SK-N-SH treated with all-trans-retinoic acid at 6 μM for 48 hours (cell line): ENCODE measurements around the gene NTSR1.

Experiments used
- ATAC-seq: fragments of 200-7000 bp; cut with Tn5 transposase; 3 replicates; pipeline ENCODE4 v1.9.1; 2020; ENCODE audit warnings: mild to moderate bottlenecking, moderate library complexity
- ARNTL ChIP-seq: fragments of 450-650 bp; formaldehyde crosslinking; IDR thresholded peaks from 2 replicates; pipeline ENCODE4 v1.5.0; 2020; ENCODE audit warnings: low read depth, mild to moderate bottlenecking, moderate library complexity, borderline replicate concordance
- CREB5 ChIP-seq: fragments of 250-450 bp; sonication (Bioruptor Pico); IDR thresholded peaks from 2 replicates; pipeline ENCODE4 v1.5.1; 2020; ENCODE audit warnings: low read depth, mild to moderate bottlenecking, moderate library complexity
- CSDC2 ChIP-seq: fragments of 250-450 bp; sonication (Bioruptor Pico); IDR thresholded peaks from 2 replicates; pipeline ENCODE4 v1.5.0; 2020; ENCODE audit warnings: mild to moderate bottlenecking, moderate library complexity
- CSRNP3 ChIP-seq: fragments of 250-450 bp; sonication (Bioruptor Pico); IDR thresholded peaks from 2 replicates; pipeline ENCODE4 v1.5.1; 2021; ENCODE audit warnings: mild to moderate bottlenecking, moderate library complexity
- ESRRG ChIP-seq: fragments of 250-450 bp; sonication (Bioruptor Pico); IDR thresholded peaks from 2 replicates; pipeline ENCODE4 v1.6.1; 2021; ENCODE audit warnings: mild to moderate bottlenecking
- GLIS3 ChIP-seq: fragments of 250-450 bp; sonication (Bioruptor Pico); IDR thresholded peaks from 2 replicates; pipeline ENCODE4 v1.5.0; 2020; ENCODE audit warnings: mild to moderate bottlenecking, moderate library complexity
- ISL1 ChIP-seq: fragments of 250-450 bp; sonication (Bioruptor Pico); IDR thresholded peaks from 2 replicates; pipeline ENCODE4 v2.1.2; 2022; ENCODE audit warnings: mild to moderate bottlenecking, moderate library complexity
- OSR1 ChIP-seq: fragments of 250-450 bp; sonication (Bioruptor Pico); IDR thresholded peaks from 2 replicates; pipeline ENCODE4 v1.8.0; 2022; ENCODE audit warnings: moderate library complexity, mild to moderate bottlenecking, inconsistent platforms
- PATZ1 ChIP-seq: fragments of 250-450 bp; sonication (Bioruptor Pico); IDR thresholded peaks from 2 replicates; pipeline ENCODE4 v1.8.0; 2020; ENCODE audit warnings: mild to moderate bottlenecking, moderate library complexity, borderline replicate concordance
- POU6F1 ChIP-seq: fragments of 250-450 bp; sonication (Bioruptor Pico); IDR thresholded peaks from 2 replicates; pipeline ENCODE4 v1.8.0; 2021; ENCODE audit warnings: low read depth, mild to moderate bottlenecking, moderate library complexity, borderline replicate concordance
- PPARA ChIP-seq: fragments of 250-450 bp; sonication (Bioruptor Pico); IDR thresholded peaks from 2 replicates; pipeline ENCODE4 v1.5.0; 2020; ENCODE audit warnings: mild to moderate bottlenecking, borderline replicate concordance
- RARB ChIP-seq: fragments of 250-450 bp; sonication (Bioruptor Pico); IDR thresholded peaks from 2 replicates; pipeline ENCODE4 v1.8.0; 2021; ENCODE audit warnings: mild to moderate bottlenecking, moderate library complexity
- TCF4 ChIP-seq: fragments of 250-450 bp; sonication (Bioruptor Pico); IDR thresholded peaks from 2 replicates; pipeline ENCODE4 v1.8.0; 2021; ENCODE audit warnings: mild to moderate bottlenecking, moderate library complexity, borderline replicate concordance
- TSHZ2 ChIP-seq: fragments of 250-450 bp; sonication (Bioruptor Pico); IDR thresholded peaks from 2 replicates; pipeline ENCODE4 v1.5.0; 2020; ENCODE audit warnings: mild to moderate bottlenecking, moderate library complexity
- ZC3H10 ChIP-seq: fragments of 250-450 bp; sonication (Bioruptor Pico); IDR thresholded peaks from 2 replicates; pipeline ENCODE4 v1.5.1; 2021; ENCODE audit warnings: mild to moderate bottlenecking, moderate library complexity
- ZFP3 ChIP-seq: fragments of 250-450 bp; sonication (Bioruptor Pico); IDR thresholded peaks from 2 replicates; pipeline ENCODE4 v1.5.0; 2020; ENCODE audit warnings: mild to moderate bottlenecking, moderate library complexity
- ZFP30 ChIP-seq: fragments of 450-650 bp; formaldehyde crosslinking; IDR thresholded peaks from 2 replicates; pipeline ENCODE4 v1.5.0; 2022; ENCODE audit warnings: mild to moderate bottlenecking, moderate library complexity
- ZNF565 ChIP-seq: fragments of 450-650 bp; formaldehyde crosslinking; conservative IDR thresholded peaks from 2 replicates; pipeline ENCODE4 v1.5.0; 2020; ENCODE audit warnings: low read depth, mild to moderate bottlenecking, moderate library complexity
- ZNF70 ChIP-seq: fragments of 450-650 bp; formaldehyde crosslinking; IDR thresholded peaks from 2 replicates; pipeline ENCODE4 v1.5.0; 2020; ENCODE audit warnings: mild to moderate bottlenecking, moderate library complexity
- ZNF8 ChIP-seq: fragments of 450-650 bp; formaldehyde crosslinking; IDR thresholded peaks from 2 replicates; pipeline ENCODE4 v1.5.0; 2020; ENCODE audit warnings: mild to moderate bottlenecking, moderate library complexity

The NTSR1 gene

GRCh38 chr20:62699296-62699695, 9.3 kb upstream of the NTSR1 start:
- TF ChIP-seq RARB (CRISPR knock-in tag) (no peak), ZC3H10 (CRISPR knock-in tag) (no peak), ISL1 (CRISPR knock-in tag) (no peak)

GRCh38 chr20:62699741-62700140, 8.9 kb upstream of the NTSR1 start:
- ATAC-seq, result no peak
- TF ChIP-seq TCF4 (CRISPR knock-in tag), result no peak
- no peak for TF ChIP-seq POU6F1
- no peak for TF ChIP-seq ARNTL (CRISPR knock-in tag)
- no peak for TF ChIP-seq ZFP30 (CRISPR knock-in tag)
- TF ChIP-seq TSHZ2 (CRISPR knock-in tag), result no peak
- no peak for TF ChIP-seq RARB (CRISPR knock-in tag)
- TF ChIP-seq GLIS3, result no peak
- no peak for TF ChIP-seq PPARA (CRISPR knock-in tag)
- no peak for TF ChIP-seq ZNF8
- no peak for TF ChIP-seq CSRNP3 (CRISPR knock-in tag)
- TF ChIP-seq ISL1 (CRISPR knock-in tag), result no peak
- TF ChIP-seq ZNF70 (CRISPR knock-in tag), result no peak
- no peak for TF ChIP-seq ESRRG (CRISPR knock-in tag)
- TF ChIP-seq ZFP3, result no peak
- no peak for TF ChIP-seq CSDC2 (CRISPR knock-in tag)
- TF ChIP-seq PATZ1 (CRISPR knock-in tag), result no peak
- no peak for TF ChIP-seq CREB5 (CRISPR knock-in tag)
- no peak for TF ChIP-seq ZNF565 (CRISPR knock-in tag)
- TF ChIP-seq ZC3H10 (CRISPR knock-in tag), result no peak
- no peak for TF ChIP-seq OSR1 (CRISPR knock-in tag)

More at GRCh38 chr20:62699296-62699695, 9.3 kb upstream of the NTSR1 start:
- no peak for ATAC-seq

GRCh38 chr20:62700261-62700930, 8.2 kb upstream of the NTSR1 start:
- no peak for ATAC-seq

More at GRCh38 chr20:62700261-62700930, 8.2 kb upstream of the NTSR1 start:
- TF ChIP-seq PATZ1 (CRISPR knock-in tag), result no peak
